ENCODE measurements around the gene CAV3. TPM values are rescaled to one million over a fixed set of nuclear protein-coding genes. Genes with fewer than 3 reads are reported as not detected.
A peak's percentile ranks its signal among the peaks of the same experiment; 100 is the strongest.

The CAV3 gene
- total RNA-seq, 1 experiment from 2014 or later, result not detected

DNA sequence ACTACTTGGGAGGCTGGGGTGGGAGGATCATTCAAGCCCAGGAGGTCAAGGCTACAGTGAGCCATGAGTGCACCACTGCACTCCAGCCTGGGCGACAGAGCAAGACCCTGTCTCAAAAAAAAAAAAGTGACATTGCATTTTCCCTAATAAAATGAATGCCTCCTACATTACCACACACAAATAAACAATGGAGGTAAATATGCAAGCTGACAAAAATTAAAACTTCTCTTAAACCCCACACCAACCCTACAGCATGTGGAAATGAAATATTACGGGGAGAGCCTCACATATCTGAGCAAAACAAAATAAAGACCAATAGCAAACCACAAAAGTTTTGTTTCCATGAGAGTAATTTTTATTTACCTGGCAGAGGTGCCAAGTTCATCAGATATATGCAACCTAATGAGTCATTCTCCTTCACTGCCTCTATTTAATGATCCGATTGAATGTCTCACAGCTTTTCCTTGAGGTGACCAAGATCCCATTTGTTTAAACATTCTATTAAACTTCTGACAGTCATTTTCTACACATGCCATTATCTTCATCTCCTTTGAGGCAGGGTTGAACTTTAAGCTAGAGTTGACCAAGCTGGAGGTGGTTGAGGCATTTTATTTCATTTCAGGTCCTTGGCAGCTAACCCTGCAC is 9.4 kb upstream of the CAV3 start:
- Histone ChIP-seq H3K36me3 (ENCODE audit: control insufficient read depth in 1 of 2, insufficient read depth in 2 of 2, low read length in 2 of 2) (no peaks in the 10 kb centered on the region), H2AFZ (ENCODE audit: low read depth, low read length, poor library complexity, severe bottlenecking) (no peak overlapping the region), H3K79me2 (ENCODE audit: insufficient read depth, low read length) (no peaks in the 10 kb centered on the region), H3K4me1 (ENCODE audit: control insufficient read depth in 1 of 2, insufficient read depth in 2 of 2, low read length in 2 of 2) (peaks cover 3 to 18% of the 10 kb centered on the region in 2 experiments; a peak in 3 of 4 replicates), H3K4me2 (ENCODE audit: low read length) (peak overlapping the region; percentile 42), H3K27ac (ENCODE audit: low read depth, low read length) (no peak overlapping the region), H3K9me3 (ENCODE audit: control insufficient read depth in 1 of 2, insufficient read depth in 1 of 2, low read depth in 1 of 2, low read length in 2 of 2) (no peaks in the 10 kb centered on the region), H3K27me3 (ENCODE audit: insufficient read depth, low read length) (no peaks in the 10 kb centered on the region), H3K4me3 (replicated peaks in 1 of 2; ENCODE audit: low read depth in 1 of 2, low read length in 2 of 2) (no peak overlapping the region), H3K9ac (ENCODE audit: low read length) (peak overlapping the region; percentile 2; the same call in 1 of the 2 replicates), H3K9me2 (ENCODE audit: insufficient read depth) (no peaks in the 10 kb centered on the region), H4K20me1 (ENCODE audit: insufficient read depth) (no peaks in the 10 kb centered on the region)
- RAD21 ChIA-PET (ENCODE audit: low non-redundant PET in 1 of 2, low total read pairs in 2 of 2, uncharacterized antibody in 2 of 2, unreplicated experiment in 2 of 2), result no interaction called here
- no peak for TF ChIP-seq SP1 (IDR thresholded peaks at IDR 0.05; ENCODE audit: low read depth)
- TF ChIP-seq ZFX (IDR thresholded peaks at IDR 0.05), result no peak
- no peak for TF ChIP-seq CEBPB (IDR thresholded peaks at IDR 0.05; ENCODE audit: low read depth)
- CTCF ChIA-PET, result interaction anchor here (3.0 kb wide), 1 partner anchor 11 kb away, joined by 15 read pairs; no protein-coding TSS in a partner anchor
- POLR2A ChIA-PET, result no interaction called here
- no peak for DNase-seq (ENCODE audit: low read depth, low spot score)
- intact Hi-C loops (cut with micrococcal nuclease), result no loop called here
- peak; percentile 42 for ATAC-seq
- BruUV-seq (replicated peaks), result no TSS peak

DNA sequence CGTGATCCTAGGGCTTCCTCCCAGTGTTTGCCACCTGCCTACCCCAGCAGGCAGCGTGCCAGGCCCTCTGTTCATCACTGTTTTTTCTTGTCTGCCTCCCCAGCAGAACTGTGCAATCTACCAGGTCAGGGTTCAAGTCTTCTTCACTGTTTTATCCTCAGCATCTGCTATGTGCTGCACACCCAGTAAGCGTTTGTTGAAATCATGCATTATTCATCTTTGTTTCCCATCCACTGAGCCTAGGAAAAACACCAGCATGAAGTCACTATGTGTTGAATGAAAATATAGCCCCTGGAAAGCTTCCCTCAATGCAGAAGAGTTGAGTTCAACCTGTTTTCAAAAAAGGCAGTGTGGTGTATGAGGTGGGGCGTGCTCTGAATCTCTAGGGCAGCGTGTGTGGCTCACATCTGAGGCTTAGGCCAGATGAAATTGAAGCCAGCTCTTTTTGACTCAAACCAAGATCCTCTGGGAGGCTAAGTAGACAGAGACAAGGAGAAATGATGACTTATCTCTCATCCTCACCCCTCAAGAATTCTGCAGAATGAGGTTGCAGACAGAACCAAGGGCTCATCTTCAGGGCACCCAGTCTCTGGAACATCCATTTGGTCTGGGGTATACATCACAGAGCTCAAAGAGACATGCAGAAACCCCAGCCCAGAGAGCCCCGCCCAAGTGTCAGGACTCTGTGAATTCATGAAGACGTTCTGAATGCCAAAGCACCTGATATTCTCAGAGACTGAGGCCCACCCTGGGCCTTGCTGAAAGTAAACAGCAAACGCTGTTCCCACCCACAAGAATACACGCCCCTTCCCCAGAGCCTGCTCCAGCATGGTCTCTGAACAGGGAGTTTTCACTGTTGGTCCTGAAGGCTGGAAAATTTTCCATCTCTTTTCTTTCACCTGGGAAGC is 5.7 kb upstream of the CAV3 start:
- H3K27me3 ChIP-seq (ENCODE audit: insufficient read depth, low read length), result no peaks in the 10 kb centered on the region
- no peaks in the 10 kb centered on the region for H4K20me1 ChIP-seq (ENCODE audit: insufficient read depth)
- H3K79me2 ChIP-seq (ENCODE audit: insufficient read depth, low read length), result no peaks in the 10 kb centered on the region
- CTCF ChIA-PET, result interaction anchor here (1.6 kb wide), 1 partner anchor 14 kb away, joined by 5 read pairs; no protein-coding TSS in a partner anchor
- no peaks in the 10 kb centered on the region for H3K9me2 ChIP-seq (ENCODE audit: insufficient read depth)
- intact Hi-C loops (cut with micrococcal nuclease), result no loop called here
- H3K4me2 ChIP-seq (ENCODE audit: low read length), result no peak overlapping the region
- no peak for ATAC-seq
- TF ChIP-seq, protein P1, sequence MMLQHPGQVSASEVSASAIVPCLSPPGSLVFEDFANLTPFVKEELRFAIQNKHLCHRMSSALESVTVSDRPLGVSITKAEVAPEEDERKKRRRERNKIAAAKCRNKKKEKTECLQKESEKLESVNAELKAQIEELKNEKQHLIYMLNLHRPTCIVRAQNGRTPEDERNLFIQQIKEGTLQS (IDR thresholded peaks at IDR 0.05), result no peak
- TF ChIP-seq SP1 (IDR thresholded peaks at IDR 0.05; ENCODE audit: low read depth) (no peak), EZH2phosphoT487 (IDR thresholded peaks at IDR 0.05; ENCODE audit: borderline replicate concordance) (no peak), EGR1 (IDR thresholded peaks at IDR 0.05; ENCODE audit: low read depth) (no peak), SIN3A (IDR thresholded peaks at IDR 0.05; ENCODE audit: low read depth) (no peak), FOSL1 (IDR thresholded peaks at IDR 0.05; ENCODE audit: low read depth) (no peak), CEBPB (IDR thresholded peaks at IDR 0.05; ENCODE audit: low read depth) (no peak), TCF7L2 (IDR thresholded peaks at IDR 0.05; ENCODE audit: borderline replicate concordance, extremely low read depth, insufficient read depth, insufficient read length) (no peak)
- TF ChIP-seq, protein P2, sequence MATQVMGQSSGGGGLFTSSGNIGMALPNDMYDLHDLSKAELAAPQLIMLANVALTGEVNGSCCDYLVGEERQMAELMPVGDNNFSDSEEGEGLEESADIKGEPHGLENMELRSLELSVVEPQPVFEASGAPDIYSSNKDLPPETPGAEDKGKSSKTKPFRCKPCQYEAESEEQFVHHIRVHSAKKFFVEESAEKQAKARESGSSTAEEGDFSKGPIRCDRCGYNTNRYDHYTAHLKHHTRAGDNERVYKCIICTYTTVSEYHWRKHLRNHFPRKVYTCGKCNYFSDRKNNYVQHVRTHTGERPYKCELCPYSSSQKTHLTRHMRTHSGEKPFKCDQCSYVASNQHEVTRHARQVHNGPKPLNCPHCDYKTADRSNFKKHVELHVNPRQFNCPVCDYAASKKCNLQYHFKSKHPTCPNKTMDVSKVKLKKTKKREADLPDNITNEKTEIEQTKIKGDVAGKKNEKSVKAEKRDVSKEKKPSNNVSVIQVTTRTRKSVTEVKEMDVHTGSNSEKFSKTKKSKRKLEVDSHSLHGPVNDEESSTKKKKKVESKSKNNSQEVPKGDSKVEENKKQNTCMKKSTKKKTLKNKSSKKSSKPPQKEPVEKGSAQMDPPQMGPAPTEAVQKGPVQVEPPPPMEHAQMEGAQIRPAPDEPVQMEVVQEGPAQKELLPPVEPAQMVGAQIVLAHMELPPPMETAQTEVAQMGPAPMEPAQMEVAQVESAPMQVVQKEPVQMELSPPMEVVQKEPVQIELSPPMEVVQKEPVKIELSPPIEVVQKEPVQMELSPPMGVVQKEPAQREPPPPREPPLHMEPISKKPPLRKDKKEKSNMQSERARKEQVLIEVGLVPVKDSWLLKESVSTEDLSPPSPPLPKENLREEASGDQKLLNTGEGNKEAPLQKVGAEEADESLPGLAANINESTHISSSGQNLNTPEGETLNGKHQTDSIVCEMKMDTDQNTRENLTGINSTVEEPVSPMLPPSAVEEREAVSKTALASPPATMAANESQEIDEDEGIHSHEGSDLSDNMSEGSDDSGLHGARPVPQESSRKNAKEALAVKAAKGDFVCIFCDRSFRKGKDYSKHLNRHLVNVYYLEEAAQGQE (IDR thresholded peaks at IDR 0.05; ENCODE audit: low read depth), result no peak
- TF ChIP-seq, protein P3, sequence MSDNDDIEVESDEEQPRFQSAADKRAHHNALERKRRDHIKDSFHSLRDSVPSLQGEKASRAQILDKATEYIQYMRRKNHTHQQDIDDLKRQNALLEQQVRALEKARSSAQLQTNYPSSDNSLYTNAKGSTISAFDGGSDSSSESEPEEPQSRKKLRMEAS (IDR thresholded peaks at IDR 0.05), result no peak
- H3K9me3 ChIP-seq (ENCODE audit: control insufficient read depth in 1 of 2, insufficient read depth in 1 of 2, low read depth in 1 of 2, low read length in 2 of 2), result no peaks in the 10 kb centered on the region
- BruUV-seq (replicated peaks), result no TSS peak
- no peak for DNase-seq (ENCODE audit: low read depth, low spot score)
- no peak overlapping the region for H2AFZ ChIP-seq (ENCODE audit: low read depth, low read length, poor library complexity, severe bottlenecking)
- no peaks in the 10 kb centered on the region for H3K36me3 ChIP-seq (ENCODE audit: control insufficient read depth in 1 of 2, insufficient read depth in 2 of 2, low read length in 2 of 2)
- POLR2A ChIA-PET, result no interaction called here
- no peak overlapping the region for H3K9ac ChIP-seq (ENCODE audit: low read length)
- RAD21 ChIA-PET (ENCODE audit: low non-redundant PET in 1 of 2, low total read pairs in 2 of 2, uncharacterized antibody in 2 of 2, unreplicated experiment in 2 of 2), result no interaction called here
- no peak overlapping the region for H3K4me3 ChIP-seq (replicated peaks in 1 of 2; ENCODE audit: low read depth in 1 of 2, low read length in 2 of 2)
- H3K27ac ChIP-seq (ENCODE audit: low read depth, low read length), result no peak overlapping the region
- H3K4me1 ChIP-seq (ENCODE audit: control insufficient read depth in 1 of 2, insufficient read depth in 2 of 2, low read length in 2 of 2), result peaks cover 11 to 27% of the 10 kb centered on the region in 2 experiments
